ENCODE data around the gene FADS2.

DNA sequence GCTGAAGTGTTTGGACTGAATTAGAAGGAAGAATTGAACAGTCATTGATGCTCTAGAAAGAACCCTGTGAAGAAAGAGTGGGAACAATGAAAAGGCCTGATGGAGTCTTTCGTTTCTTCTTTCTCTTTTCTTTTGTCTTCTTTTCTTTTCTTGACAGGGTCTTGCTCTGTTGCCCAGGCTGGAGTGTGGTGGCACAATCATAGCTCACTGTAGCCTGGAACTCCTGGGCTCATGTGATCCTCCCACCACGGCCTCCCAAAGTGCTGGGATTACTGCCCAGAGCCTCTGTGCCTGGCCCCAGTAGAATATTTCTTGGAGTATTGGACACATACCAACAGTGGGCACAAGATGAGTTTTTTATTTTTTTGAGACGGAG is 34.3 kb upstream of the FADS2 start:
- TF ChIP-seq, protein P1, sequence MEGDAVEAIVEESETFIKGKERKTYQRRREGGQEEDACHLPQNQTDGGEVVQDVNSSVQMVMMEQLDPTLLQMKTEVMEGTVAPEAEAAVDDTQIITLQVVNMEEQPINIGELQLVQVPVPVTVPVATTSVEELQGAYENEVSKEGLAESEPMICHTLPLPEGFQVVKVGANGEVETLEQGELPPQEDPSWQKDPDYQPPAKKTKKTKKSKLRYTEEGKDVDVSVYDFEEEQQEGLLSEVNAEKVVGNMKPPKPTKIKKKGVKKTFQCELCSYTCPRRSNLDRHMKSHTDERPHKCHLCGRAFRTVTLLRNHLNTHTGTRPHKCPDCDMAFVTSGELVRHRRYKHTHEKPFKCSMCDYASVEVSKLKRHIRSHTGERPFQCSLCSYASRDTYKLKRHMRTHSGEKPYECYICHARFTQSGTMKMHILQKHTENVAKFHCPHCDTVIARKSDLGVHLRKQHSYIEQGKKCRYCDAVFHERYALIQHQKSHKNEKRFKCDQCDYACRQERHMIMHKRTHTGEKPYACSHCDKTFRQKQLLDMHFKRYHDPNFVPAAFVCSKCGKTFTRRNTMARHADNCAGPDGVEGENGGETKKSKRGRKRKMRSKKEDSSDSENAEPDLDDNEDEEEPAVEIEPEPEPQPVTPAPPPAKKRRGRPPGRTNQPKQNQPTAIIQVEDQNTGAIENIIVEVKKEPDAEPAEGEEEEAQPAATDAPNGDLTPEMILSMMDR (IDR thresholded peaks at IDR 0.05; ENCODE audit: low read depth, low read length): no peak
- no peak for TF ChIP-seq EZH2phosphoT487 (IDR thresholded peaks at IDR 0.05; ENCODE audit: low read depth)

Data from OCI-LY3 (cell line).